Neural cell (in vitro differentiated cells): ENCODE measurements around the gene LDLRAD4. TPM values are rescaled to one million over a fixed set of nuclear protein-coding genes. Genes with fewer than 3 reads are reported as not detected.

ENCODE experiments used
- H2AFZ ChIP-seq: fragments of 200-600, 300-800 bp; sonication (generic), shearing (Covaris generic); 2 replicates; pipeline ENCODE4 v1.6.0; 2014; ENCODE audit warnings: low read depth, mild to moderate bottlenecking, antibody characterized with exemption, low read length, moderate library complexity
- H3F3A ChIP-seq: fragments of 200-600 bp; shearing (Covaris generic); 2 replicates; pipeline ENCODE4 v1.6.1; 2016; ENCODE audit warnings: mild to moderate bottlenecking, moderate library complexity, mixed read lengths, antibody characterized with exemption, low read length; ENCODE audit not compliant: insufficient read depth, poor library complexity, severe bottlenecking
- H3K27ac ChIP-seq: fragments of 200-600, 300-800 bp; sonication (generic), shearing (Covaris generic); 2 replicates; pipeline ENCODE4 v1.5.1; 2014; ENCODE audit warnings: mild to moderate bottlenecking, low read length, moderate library complexity
- H3K27me3 ChIP-seq: fragments of 300-800, 200-600 bp; sonication (generic), shearing (Covaris generic); 2 replicates; pipeline ENCODE4 v1.6.0; 2014; ENCODE audit warnings: mild to moderate bottlenecking, low read depth, low read length, moderate library complexity; ENCODE audit not compliant: insufficient read depth
- H3K36me3 ChIP-seq: fragments of 300-800, 200-600 bp; sonication (generic), shearing (Covaris generic); 2 replicates; pipeline ENCODE4 v1.5.1; 2014; ENCODE audit warnings: mild to moderate bottlenecking, antibody characterized with exemption, low read length, moderate library complexity; ENCODE audit not compliant: insufficient read depth
- H3K4me2 ChIP-seq: fragments of 300-800, 200-600 bp; sonication (generic), shearing (Covaris generic); 2 replicates; pipeline ENCODE4 v1.6.0; 2014; ENCODE audit warnings: mild to moderate bottlenecking, low read length
- H3K4me3 ChIP-seq: fragments of 300-800, 200-600 bp; sonication (generic), shearing (Covaris generic); 2 replicates; pipeline ENCODE4 v1.5.1; 2014; ENCODE audit warnings: mild to moderate bottlenecking, low read length, moderate library complexity
- H3K79me2 ChIP-seq: fragments of 200-600 bp; shearing (Covaris generic); replicated peaks from 2 replicates; pipeline ENCODE4 v1.6.0; 2014; ENCODE audit warnings: mild to moderate bottlenecking, low read length, moderate library complexity; ENCODE audit not compliant: insufficient read depth
- H3K9ac ChIP-seq: fragments of 300-800, 200-600 bp; sonication (generic), shearing (Covaris generic); 2 replicates; pipeline ENCODE4 v1.6.1; 2016; ENCODE audit warnings: mild to moderate bottlenecking, low read length, mixed read lengths
- H3K9me2 ChIP-seq: fragments of 200-600 bp; shearing (Covaris generic); 2 replicates; pipeline ENCODE4 v1.6.1; 2016; ENCODE audit warnings: mild to moderate bottlenecking, low read length, mixed read lengths; ENCODE audit not compliant: insufficient read depth
- H3K9me3 ChIP-seq: fragments of 200-600, 300-800 bp; sonication (generic), shearing (Covaris generic); 2 replicates; pipeline ENCODE4 v1.6.1; 2016; ENCODE audit warnings: mild to moderate bottlenecking, mixed run types, low read length, moderate library complexity, mixed read lengths
- H4K20me1 ChIP-seq: fragments of 200-600 bp; shearing (Covaris generic); 2 replicates; pipeline ENCODE4 v1.6.1; 2016; ENCODE audit warnings: mild to moderate bottlenecking, mixed run types; ENCODE audit not compliant: insufficient read depth
- EP300 ChIP-seq: fragments of 450-650 bp; conservative IDR thresholded peaks from 2 replicates; pipeline ENCODE4 v1.6.1; 2014; ENCODE audit warnings: antibody characterized with exemption, mild to moderate bottlenecking, moderate library complexity; ENCODE audit not compliant: poor library complexity, severe bottlenecking
- EZH2 ChIP-seq: fragments of 200-600, 300-800 bp; shearing (Covaris generic), sonication (generic); IDR thresholded peaks from 2 replicates; pipeline ENCODE4 v1.6.1; 2014; ENCODE audit warnings: antibody characterized with exemption, low read length, borderline replicate concordance, mild to moderate bottlenecking; ENCODE audit not compliant: insufficient read depth, poor library complexity, severe bottlenecking
- MXI1 ChIP-seq: fragments of 450-650 bp; conservative IDR thresholded peaks from 2 replicates; pipeline ENCODE4 v1.6.1; 2014; ENCODE audit warnings: antibody characterized with exemption, mild to moderate bottlenecking; ENCODE audit not compliant: poor library complexity, severe bottlenecking
- POLR2AphosphoS5 ChIP-seq: IDR thresholded peaks from 2 replicates; pipeline ENCODE4 v1.6.1; 2012
- RAD21 ChIP-seq: fragments of 450-650 bp; conservative IDR thresholded peaks from 2 replicates; pipeline ENCODE4 v1.6.1; 2014; ENCODE audit warnings: antibody characterized with exemption, mild to moderate bottlenecking, moderate library complexity
- SMC3 ChIP-seq: fragments of 450-650 bp; conservative IDR thresholded peaks from 2 replicates; pipeline ENCODE4 v1.6.1; 2014; ENCODE audit warnings: antibody characterized with exemption, mild to moderate bottlenecking, moderate library complexity; ENCODE audit not compliant: poor library complexity
- TAF1 ChIP-seq: IDR thresholded peaks from 2 replicates; pipeline ENCODE4 v1.6.1; 2012; ENCODE audit warnings: low read depth
- polyA plus RNA-seq: library from polyadenylated mRNA; depleted of rRNA; stranded (reverse); fragments of >200 nt; gene quantifications from 2 replicates; pipeline ENCODE4 v1.2.3, GENCODE V29; 2014
- TF ChIP-seq, protein P1 (sequence below): IDR thresholded peaks from 2 replicates; pipeline ENCODE4 v1.6.1; 2012; ENCODE audit warnings: borderline replicate concordance
- TF ChIP-seq, protein P2 (sequence below): fragments of 450-650 bp; IDR thresholded peaks from 2 replicates; pipeline ENCODE4 v1.5.1; 2014; ENCODE audit warnings: antibody characterized with exemption, mild to moderate bottlenecking, moderate library complexity; ENCODE audit not compliant: poor library complexity, severe bottlenecking

The LDLRAD4 gene
- polyA plus RNA-seq, 1 donor from 2014 or later = 3.7 TPM

GRCh38 chr18:13680612-13681011, 462.1 kb downstream of the LDLRAD4 start:
- Histone ChIP-seq H3K9me3 (no peaks in the 10 kb centered on the region), H3K4me3 (no peak overlapping the region), H3K4me2 (no peak overlapping the region), H3K9me2 (no peaks in the 10 kb centered on the region), H3K27me3 (no peaks in the 10 kb centered on the region), H3K9ac (no peak overlapping the region), H2AFZ (no peak overlapping the region), H4K20me1 (no peaks in the 10 kb centered on the region), H3K79me2 (no peaks in the 10 kb centered on the region), H3F3A (no peaks in the 10 kb centered on the region), H3K27ac (no peak overlapping the region), H3K36me3 (no peaks in the 10 kb centered on the region)
- no peak for TF ChIP-seq EP300
- TF ChIP-seq, protein P1, sequence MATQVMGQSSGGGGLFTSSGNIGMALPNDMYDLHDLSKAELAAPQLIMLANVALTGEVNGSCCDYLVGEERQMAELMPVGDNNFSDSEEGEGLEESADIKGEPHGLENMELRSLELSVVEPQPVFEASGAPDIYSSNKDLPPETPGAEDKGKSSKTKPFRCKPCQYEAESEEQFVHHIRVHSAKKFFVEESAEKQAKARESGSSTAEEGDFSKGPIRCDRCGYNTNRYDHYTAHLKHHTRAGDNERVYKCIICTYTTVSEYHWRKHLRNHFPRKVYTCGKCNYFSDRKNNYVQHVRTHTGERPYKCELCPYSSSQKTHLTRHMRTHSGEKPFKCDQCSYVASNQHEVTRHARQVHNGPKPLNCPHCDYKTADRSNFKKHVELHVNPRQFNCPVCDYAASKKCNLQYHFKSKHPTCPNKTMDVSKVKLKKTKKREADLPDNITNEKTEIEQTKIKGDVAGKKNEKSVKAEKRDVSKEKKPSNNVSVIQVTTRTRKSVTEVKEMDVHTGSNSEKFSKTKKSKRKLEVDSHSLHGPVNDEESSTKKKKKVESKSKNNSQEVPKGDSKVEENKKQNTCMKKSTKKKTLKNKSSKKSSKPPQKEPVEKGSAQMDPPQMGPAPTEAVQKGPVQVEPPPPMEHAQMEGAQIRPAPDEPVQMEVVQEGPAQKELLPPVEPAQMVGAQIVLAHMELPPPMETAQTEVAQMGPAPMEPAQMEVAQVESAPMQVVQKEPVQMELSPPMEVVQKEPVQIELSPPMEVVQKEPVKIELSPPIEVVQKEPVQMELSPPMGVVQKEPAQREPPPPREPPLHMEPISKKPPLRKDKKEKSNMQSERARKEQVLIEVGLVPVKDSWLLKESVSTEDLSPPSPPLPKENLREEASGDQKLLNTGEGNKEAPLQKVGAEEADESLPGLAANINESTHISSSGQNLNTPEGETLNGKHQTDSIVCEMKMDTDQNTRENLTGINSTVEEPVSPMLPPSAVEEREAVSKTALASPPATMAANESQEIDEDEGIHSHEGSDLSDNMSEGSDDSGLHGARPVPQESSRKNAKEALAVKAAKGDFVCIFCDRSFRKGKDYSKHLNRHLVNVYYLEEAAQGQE = no peak
- TF ChIP-seq MXI1 = no peak
- TF ChIP-seq, protein P2, sequence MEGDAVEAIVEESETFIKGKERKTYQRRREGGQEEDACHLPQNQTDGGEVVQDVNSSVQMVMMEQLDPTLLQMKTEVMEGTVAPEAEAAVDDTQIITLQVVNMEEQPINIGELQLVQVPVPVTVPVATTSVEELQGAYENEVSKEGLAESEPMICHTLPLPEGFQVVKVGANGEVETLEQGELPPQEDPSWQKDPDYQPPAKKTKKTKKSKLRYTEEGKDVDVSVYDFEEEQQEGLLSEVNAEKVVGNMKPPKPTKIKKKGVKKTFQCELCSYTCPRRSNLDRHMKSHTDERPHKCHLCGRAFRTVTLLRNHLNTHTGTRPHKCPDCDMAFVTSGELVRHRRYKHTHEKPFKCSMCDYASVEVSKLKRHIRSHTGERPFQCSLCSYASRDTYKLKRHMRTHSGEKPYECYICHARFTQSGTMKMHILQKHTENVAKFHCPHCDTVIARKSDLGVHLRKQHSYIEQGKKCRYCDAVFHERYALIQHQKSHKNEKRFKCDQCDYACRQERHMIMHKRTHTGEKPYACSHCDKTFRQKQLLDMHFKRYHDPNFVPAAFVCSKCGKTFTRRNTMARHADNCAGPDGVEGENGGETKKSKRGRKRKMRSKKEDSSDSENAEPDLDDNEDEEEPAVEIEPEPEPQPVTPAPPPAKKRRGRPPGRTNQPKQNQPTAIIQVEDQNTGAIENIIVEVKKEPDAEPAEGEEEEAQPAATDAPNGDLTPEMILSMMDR = no peak
- TF ChIP-seq RAD21 = no peak
- no peak for TF ChIP-seq POLR2AphosphoS5
- TF ChIP-seq EZH2 = no peak
- TF ChIP-seq SMC3 = no peak
- TF ChIP-seq TAF1 = no peak

GRCh38 chr18:13681701-13682100, 463.1 kb downstream of the LDLRAD4 start:
- H4K20me1 ChIP-seq = no peaks in the 10 kb centered on the region
- TF ChIP-seq EZH2 (no peak), SMC3 (no peak), POLR2AphosphoS5 (no peak), TAF1 (no peak), EP300 (no peak), MXI1 (no peak), RAD21 (no peak)
- TF ChIP-seq, protein P1 = no peak
- TF ChIP-seq, protein P2 = no peak
- H3K79me2 ChIP-seq = no peaks in the 10 kb centered on the region

More at GRCh38 chr18:13681701-13682100, 463.1 kb downstream of the LDLRAD4 start:
- Histone ChIP-seq H2AFZ (no peak overlapping the region), H3K36me3 (no peaks in the 10 kb centered on the region), H3K4me2 (no peak overlapping the region), H3K27me3 (no peaks in the 10 kb centered on the region), H3K27ac (no peak overlapping the region), H3K9me3 (no peaks in the 10 kb centered on the region), H3K9me2 (no peaks in the 10 kb centered on the region), H3K9ac (no peak overlapping the region), H3F3A (no peaks in the 10 kb centered on the region), H3K4me3 (no peak overlapping the region)
